ENCODE data around the gene ZSCAN5A. TPM values are rescaled to one million over a fixed set of nuclear protein-coding genes. Genes with fewer than 3 reads are reported as not detected.

Gene ZSCAN5A
- polyA plus RNA-seq, 4 donors = 5.4 to 10.4 (median 7.5) TPM

GRCh38 chr19:56299688-56300087, 15.0 kb downstream of the ZSCAN5A start:
- Histone ChIP-seq H3K27ac (ENCODE audit: low read depth in 1 of 3, low read length in 2 of 3) (no peak overlapping the region), H3K27me3 (ENCODE audit: control insufficient read depth in 3 of 3, insufficient read depth in 3 of 3, low read length in 3 of 3) (no peaks in the 10 kb centered on the region), H3K36me3 (ENCODE audit: control insufficient read depth in 3 of 3, insufficient read depth in 2 of 3, low read depth in 1 of 3, low read length in 3 of 3) (peaks cover 0 to 19% (median 0%) of the 10 kb centered on the region in 3 donors), H3K9me3 (ENCODE audit: control insufficient read depth in 2 of 2, insufficient read depth in 1 of 2, low read depth in 1 of 2, low read length in 1 of 2) (no peaks in the 10 kb centered on the region), H3K4me3 (ENCODE audit: low read depth in 1 of 3, low read length in 3 of 3) (no peak overlapping the region), H3K4me1 (ENCODE audit: control insufficient read depth in 3 of 3, insufficient read depth in 2 of 3, low read depth in 1 of 3, low read length in 2 of 3) (no peaks in the 10 kb centered on the region)
- 87 to 93% (median 88%) methylated on average over 3 of the region's 3 CpGs for WGBS, 3 donors
- DNase-seq (no peak), FAIRE-seq (no peak)

GRCh38 chr19:56297010-56297409, 17.6 kb downstream of the ZSCAN5A start:
- DNase-seq (no peak), FAIRE-seq (no peak)
- Histone ChIP-seq H3K36me3 (ENCODE audit: control insufficient read depth in 3 of 3, insufficient read depth in 2 of 3, low read depth in 1 of 3, low read length in 3 of 3) (peaks cover 0 to 23% (median 0%) of the 10 kb centered on the region in 3 donors), H3K4me3 (ENCODE audit: low read depth in 1 of 3, low read length in 3 of 3) (no peak overlapping the region), H3K4me1 (ENCODE audit: control insufficient read depth in 3 of 3, insufficient read depth in 2 of 3, low read depth in 1 of 3, low read length in 2 of 3) (no peaks in the 10 kb centered on the region), H3K27me3 (ENCODE audit: control insufficient read depth in 3 of 3, insufficient read depth in 3 of 3, low read length in 3 of 3) (no peaks in the 10 kb centered on the region), H3K27ac (ENCODE audit: low read depth in 1 of 3, low read length in 2 of 3) (no peak overlapping the region), H3K9me3 (ENCODE audit: control insufficient read depth in 2 of 2, insufficient read depth in 1 of 2, low read depth in 1 of 2, low read length in 1 of 2) (no peaks in the 10 kb centered on the region)
- WGBS, 3 donors = 93 to 96% (median 93%) methylated on average over 3 of the region's 3 CpGs

- H3K4me1 ChIP-seq (ENCODE audit: control insufficient read depth in 3 of 3, insufficient read depth in 2 of 3, low read depth in 1 of 3, low read length in 2 of 3) = no peaks in the 10 kb centered on the region
- peaks cover 0 to 22% (median 0%) of the 10 kb centered on the region in 3 donors for H3K36me3 ChIP-seq (ENCODE audit: control insufficient read depth in 3 of 3, insufficient read depth in 2 of 3, low read depth in 1 of 3, low read length in 3 of 3)
- WGBS, 3 donors = 93 to 95% (median 95%) methylated on average over 20 to 22 of the region's 22 CpGs
- DNase-seq = no peak
- no peak overlapping the region for H3K27ac ChIP-seq (ENCODE audit: low read depth in 1 of 3, low read length in 2 of 3)
- H3K27me3 ChIP-seq (ENCODE audit: control insufficient read depth in 3 of 3, insufficient read depth in 3 of 3, low read length in 3 of 3) = no peaks in the 10 kb centered on the region
- H3K9me3 ChIP-seq (ENCODE audit: control insufficient read depth in 2 of 2, insufficient read depth in 1 of 2, low read depth in 1 of 2, low read length in 1 of 2) = no peaks in the 10 kb centered on the region
- no peak for FAIRE-seq
- no peak overlapping the region for H3K4me3 ChIP-seq (ENCODE audit: low read depth in 1 of 3, low read length in 3 of 3)
Observed at GRCh38 chr19:56295531-56296455, 18.8 kb downstream of the ZSCAN5A start.

GRCh38 chr19:56294549-56294948, 20.1 kb downstream of the ZSCAN5A start:
- FAIRE-seq (no peak), DNase-seq (no peak)
- H3K4me3 ChIP-seq (ENCODE audit: low read depth in 1 of 3, low read length in 3 of 3) = no peak overlapping the region
- H3K9me3 ChIP-seq (ENCODE audit: control insufficient read depth in 2 of 2, insufficient read depth in 1 of 2, low read depth in 1 of 2, low read length in 1 of 2) = no peaks in the 10 kb centered on the region
- no peaks in the 10 kb centered on the region for H3K4me1 ChIP-seq (ENCODE audit: control insufficient read depth in 3 of 3, insufficient read depth in 2 of 3, low read depth in 1 of 3, low read length in 2 of 3)
- no peak overlapping the region for H3K27ac ChIP-seq (ENCODE audit: low read depth in 1 of 3, low read length in 2 of 3)
- no peaks in the 10 kb centered on the region for H3K27me3 ChIP-seq (ENCODE audit: control insufficient read depth in 3 of 3, insufficient read depth in 3 of 3, low read length in 3 of 3)
- WGBS, 3 donors = 88 to 92% (median 92%) methylated on average over 4 of the region's 4 CpGs
- peaks cover 0 to 22% (median 0%) of the 10 kb centered on the region in 3 donors for H3K36me3 ChIP-seq (ENCODE audit: control insufficient read depth in 3 of 3, insufficient read depth in 2 of 3, low read depth in 1 of 3, low read length in 3 of 3)

- Histone ChIP-seq H3K9me3 (ENCODE audit: control insufficient read depth in 2 of 2, insufficient read depth in 1 of 2, low read depth in 1 of 2, low read length in 1 of 2) (no peaks in the 10 kb centered on the region), H3K27me3 (ENCODE audit: control insufficient read depth in 3 of 3, insufficient read depth in 3 of 3, low read length in 3 of 3) (no peaks in the 10 kb centered on the region), H3K4me1 (ENCODE audit: control insufficient read depth in 3 of 3, insufficient read depth in 2 of 3, low read depth in 1 of 3, low read length in 2 of 3) (no peaks in the 10 kb centered on the region), H3K27ac (ENCODE audit: low read depth in 1 of 3, low read length in 2 of 3) (no peak overlapping the region), H3K4me3 (ENCODE audit: low read depth in 1 of 3, low read length in 3 of 3) (no peak overlapping the region), H3K36me3 (ENCODE audit: control insufficient read depth in 3 of 3, insufficient read depth in 2 of 3, low read depth in 1 of 3, low read length in 3 of 3) (peaks cover 0 to 24% (median 0%) of the 10 kb centered on the region in 3 donors)
- no peak for DNase-seq
- no peak for FAIRE-seq
- 94 to 98% (median 95%) methylated on average over 6 of the region's 6 CpGs for WGBS, 3 donors
Observed at GRCh38 chr19:56291867-56292266, 22.8 kb downstream of the ZSCAN5A start.

GRCh38 chr19:56290104-56290503, 24.5 kb downstream of the ZSCAN5A start:
- FAIRE-seq (no peak), DNase-seq (no peak)
- no peaks in the 10 kb centered on the region for H3K4me1 ChIP-seq (ENCODE audit: control insufficient read depth in 3 of 3, insufficient read depth in 2 of 3, low read depth in 1 of 3, low read length in 2 of 3)
- H3K4me3 ChIP-seq (ENCODE audit: low read depth in 1 of 3, low read length in 3 of 3) = no peak overlapping the region
- no peak overlapping the region for H3K27ac ChIP-seq (ENCODE audit: low read depth in 1 of 3, low read length in 2 of 3)
- no peaks in the 10 kb centered on the region for H3K9me3 ChIP-seq (ENCODE audit: control insufficient read depth in 2 of 2, insufficient read depth in 1 of 2, low read depth in 1 of 2, low read length in 1 of 2)
- H3K36me3 ChIP-seq (ENCODE audit: control insufficient read depth in 3 of 3, insufficient read depth in 2 of 3, low read depth in 1 of 3, low read length in 3 of 3) = peaks cover 0 to 18% (median 0%) of the 10 kb centered on the region in 3 donors
- H3K27me3 ChIP-seq (ENCODE audit: control insufficient read depth in 3 of 3, insufficient read depth in 3 of 3, low read length in 3 of 3) = no peaks in the 10 kb centered on the region

- DNase-seq (no peak), FAIRE-seq (no peak)
- no peaks in the 10 kb centered on the region for H3K27me3 ChIP-seq (ENCODE audit: control insufficient read depth in 3 of 3, insufficient read depth in 3 of 3, low read length in 3 of 3)
- H3K9me3 ChIP-seq (ENCODE audit: control insufficient read depth in 2 of 2, insufficient read depth in 1 of 2, low read depth in 1 of 2, low read length in 1 of 2) = no peaks in the 10 kb centered on the region
- H3K4me1 ChIP-seq (ENCODE audit: control insufficient read depth in 3 of 3, insufficient read depth in 2 of 3, low read depth in 1 of 3, low read length in 2 of 3) = no peaks in the 10 kb centered on the region
- no peak overlapping the region for H3K4me3 ChIP-seq (ENCODE audit: low read depth in 1 of 3, low read length in 3 of 3)
- H3K36me3 ChIP-seq (ENCODE audit: control insufficient read depth in 3 of 3, insufficient read depth in 2 of 3, low read depth in 1 of 3, low read length in 3 of 3) = peaks cover 0 to 5% (median 2%) of the 10 kb centered on the region in 3 donors
- WGBS, 3 donors = 94 to 97% (median 96%) methylated on average over 3 of the region's 3 CpGs
- H3K27ac ChIP-seq (ENCODE audit: low read depth in 1 of 3, low read length in 2 of 3) = no peak overlapping the region
Observed at GRCh38 chr19:56284746-56285145, 29.9 kb downstream of the ZSCAN5A start.

GRCh38 chr19:56282809-56283208, 31.8 kb downstream of the ZSCAN5A start:
- 93 to 98% (median 98%) methylated on average over 4 of the region's 4 CpGs for WGBS, 3 donors
- Histone ChIP-seq H3K4me3 (ENCODE audit: low read depth in 1 of 3, low read length in 3 of 3) (no peak overlapping the region), H3K27ac (ENCODE audit: low read depth in 1 of 3, low read length in 2 of 3) (no peak overlapping the region), H3K36me3 (ENCODE audit: control insufficient read depth in 3 of 3, insufficient read depth in 2 of 3, low read depth in 1 of 3, low read length in 3 of 3) (peaks cover 0 to 4% (median 2%) of the 10 kb centered on the region in 3 donors), H3K27me3 (ENCODE audit: control insufficient read depth in 3 of 3, insufficient read depth in 3 of 3, low read length in 3 of 3) (no peaks in the 10 kb centered on the region), H3K4me1 (ENCODE audit: control insufficient read depth in 3 of 3, insufficient read depth in 2 of 3, low read depth in 1 of 3, low read length in 2 of 3) (no peaks in the 10 kb centered on the region), H3K9me3 (ENCODE audit: control insufficient read depth in 2 of 2, insufficient read depth in 1 of 2, low read depth in 1 of 2, low read length in 1 of 2) (no peaks in the 10 kb centered on the region)
- FAIRE-seq (no peak), DNase-seq (no peak)
